Measurements from ENCODE around the gene IHH. TPM values are rescaled to one million over a fixed set of nuclear protein-coding genes. Genes with fewer than 3 reads are reported as not detected.
A peak's percentile ranks its signal among the peaks of the same experiment; 100 is the strongest.

IHH gene
- total RNA-seq = 1 to 10 TPM in 3 of 6 experiments, under 1 TPM in 3; 0.42 to 3.9 (median 1.1) TPM
- long read RNA-seq = 0 reads

DNA sequence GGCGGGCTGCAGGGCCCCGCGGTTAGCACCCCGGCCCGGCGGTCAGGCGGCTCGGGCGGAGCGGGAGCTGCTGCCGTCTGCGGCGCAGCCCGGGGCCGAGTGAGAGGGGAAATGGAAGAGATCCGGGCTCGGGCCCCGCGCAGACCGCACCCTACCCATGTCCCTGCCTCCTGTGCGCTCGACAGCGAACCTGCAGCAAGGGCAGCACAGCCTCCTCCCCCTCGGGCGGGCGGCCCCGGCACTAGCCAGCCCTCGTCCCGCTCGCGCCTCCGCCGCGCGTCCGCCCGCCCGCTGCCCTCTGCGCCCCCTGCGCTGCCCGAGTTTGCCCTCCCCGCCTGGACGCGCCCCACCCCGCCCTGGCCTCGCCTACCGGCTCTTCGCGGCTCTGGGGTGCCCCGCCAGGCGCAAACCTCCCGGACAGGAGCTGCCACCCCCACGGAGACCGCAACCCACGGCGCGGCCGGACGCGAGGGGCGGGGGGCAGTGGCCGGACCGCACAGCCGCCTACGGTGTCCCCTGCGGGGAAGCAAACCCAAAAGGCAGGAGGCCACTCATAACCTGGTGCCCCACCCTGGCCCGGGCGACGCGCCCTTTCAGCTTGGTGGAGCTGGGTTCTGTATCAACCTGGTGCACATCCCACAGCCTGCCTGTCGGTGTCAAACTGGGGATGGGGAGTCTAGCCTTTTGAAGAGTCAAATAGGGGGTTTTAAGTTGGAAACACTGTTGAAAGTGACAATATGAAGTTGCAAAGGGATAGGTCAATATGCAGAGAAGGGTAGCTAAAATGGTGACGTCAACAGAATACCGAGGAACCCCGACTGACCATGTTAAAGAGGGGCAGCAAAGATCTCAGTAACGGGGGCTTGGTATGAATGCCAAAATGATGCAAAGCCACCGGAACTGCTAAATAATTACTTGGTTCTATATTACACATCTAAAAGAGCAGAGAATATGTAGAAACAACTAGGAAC lies at the start of gene IHH:
Gene IHH (minus strand): TSS at position 101 of the 971 bp plus-strand sequence. CDS start 454 bp downstream, outside the sequence.
- 4% methylated on average over 28 of the region's 76 CpGs for WGBS (ENCODE audit: insufficient coverage, low coverage, low lambda C conversion rate, missing lambda C conversion rate)
- TF ChIP-seq, protein P1, sequence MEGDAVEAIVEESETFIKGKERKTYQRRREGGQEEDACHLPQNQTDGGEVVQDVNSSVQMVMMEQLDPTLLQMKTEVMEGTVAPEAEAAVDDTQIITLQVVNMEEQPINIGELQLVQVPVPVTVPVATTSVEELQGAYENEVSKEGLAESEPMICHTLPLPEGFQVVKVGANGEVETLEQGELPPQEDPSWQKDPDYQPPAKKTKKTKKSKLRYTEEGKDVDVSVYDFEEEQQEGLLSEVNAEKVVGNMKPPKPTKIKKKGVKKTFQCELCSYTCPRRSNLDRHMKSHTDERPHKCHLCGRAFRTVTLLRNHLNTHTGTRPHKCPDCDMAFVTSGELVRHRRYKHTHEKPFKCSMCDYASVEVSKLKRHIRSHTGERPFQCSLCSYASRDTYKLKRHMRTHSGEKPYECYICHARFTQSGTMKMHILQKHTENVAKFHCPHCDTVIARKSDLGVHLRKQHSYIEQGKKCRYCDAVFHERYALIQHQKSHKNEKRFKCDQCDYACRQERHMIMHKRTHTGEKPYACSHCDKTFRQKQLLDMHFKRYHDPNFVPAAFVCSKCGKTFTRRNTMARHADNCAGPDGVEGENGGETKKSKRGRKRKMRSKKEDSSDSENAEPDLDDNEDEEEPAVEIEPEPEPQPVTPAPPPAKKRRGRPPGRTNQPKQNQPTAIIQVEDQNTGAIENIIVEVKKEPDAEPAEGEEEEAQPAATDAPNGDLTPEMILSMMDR (IDR thresholded peaks at IDR 0.05) = no peak
- TF ChIP-seq POLR2A (IDR thresholded peaks at IDR 0.05) = peak; percentile 20
- Histone ChIP-seq H3K4me1 (peaks cover 0 to 31% (median 9%) of the 10 kb centered on the region in 4 donors), H3K27me3 (no peaks in the 10 kb centered on the region), H3K27ac (peak within 1 kb of the TSS in 1 of 3 donors; percentile 44), H3K4me3 (peak within 1 kb of the TSS; percentile 37 to 46 (median 43)), H3K9me3 (no peaks in the 10 kb centered on the region), H3K36me3 (no peaks in the 10 kb centered on the region)
- DNase-seq = peak; percentile 74 to 88 (median 74)
- intact Hi-C loops (cut with DNase I) = no loop called here
- peak; percentile 23 to 66 (median 44) for ATAC-seq

DNA sequence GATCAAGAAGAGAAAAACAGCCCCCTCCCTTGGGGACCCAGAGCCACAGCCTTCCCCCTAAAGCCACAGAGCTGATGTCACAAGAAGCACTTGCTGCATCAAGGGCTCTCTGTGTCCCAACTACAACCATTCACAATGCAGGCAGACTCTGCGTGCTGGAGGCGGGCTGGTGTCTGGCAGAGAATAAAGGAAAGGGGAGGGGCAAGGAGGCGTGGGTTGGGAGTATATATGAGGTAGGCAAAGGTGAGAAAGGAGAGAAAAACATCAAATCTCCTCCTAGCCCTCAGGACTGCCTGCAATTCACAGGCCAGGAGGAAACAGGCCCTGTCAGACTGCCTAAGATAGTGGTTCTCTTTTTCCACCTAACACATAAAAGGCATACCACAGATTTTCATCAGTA lies 48.8 kb upstream of the IHH start:
- WGBS (ENCODE audit: insufficient coverage, low coverage, low lambda C conversion rate, missing lambda C conversion rate) = 71% methylated on average over 3 of the region's 3 CpGs
- Histone ChIP-seq H3K27me3 (no peaks in the 10 kb centered on the region), H3K9me3 (no peaks in the 10 kb centered on the region), H3K4me3 (no peak overlapping the region), H3K4me1 (peaks cover 0 to 20% (median 8%) of the 10 kb centered on the region in 4 donors), H3K36me3 (no peaks in the 10 kb centered on the region), H3K27ac (no peak overlapping the region)
- TF ChIP-seq, protein P1 (IDR thresholded peaks at IDR 0.05) = no peak
- no peak for TF ChIP-seq POLR2A (IDR thresholded peaks at IDR 0.05)
- DNase-seq (no peak), ATAC-seq (no peak)
- intact Hi-C loops (cut with DNase I) = no loop called here

DNA sequence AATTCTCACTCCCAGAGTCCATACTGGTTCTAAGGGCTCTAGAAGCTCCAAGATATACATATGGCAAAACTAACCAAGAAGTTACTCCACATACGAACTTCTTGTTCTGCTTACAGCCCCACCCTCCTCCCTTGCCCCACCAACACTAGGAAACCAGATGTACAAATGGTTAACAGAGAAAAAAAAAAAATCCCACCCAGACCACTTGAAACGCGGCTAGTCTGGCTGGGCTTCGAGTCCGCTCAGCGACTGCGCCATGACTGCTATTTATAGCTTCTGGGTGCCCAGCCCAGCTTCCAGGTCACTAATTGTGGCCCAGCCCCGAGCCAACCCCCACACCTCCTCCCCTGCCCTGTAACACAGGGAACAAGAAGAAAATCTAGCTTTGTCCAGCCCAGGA lies 47.0 kb upstream of the IHH start:
- Histone ChIP-seq H3K36me3 (no peaks in the 10 kb centered on the region), H3K4me3 (no peak overlapping the region), H3K4me1 (peaks cover 0 to 20% (median 8%) of the 10 kb centered on the region in 4 donors), H3K27me3 (no peaks in the 10 kb centered on the region), H3K9me3 (no peaks in the 10 kb centered on the region), H3K27ac (no peak overlapping the region)
- DNase-seq = no peak
- no peak for ATAC-seq
- WGBS (ENCODE audit: insufficient coverage, low coverage, low lambda C conversion rate, missing lambda C conversion rate) = 46% methylated on average over 6 of the region's 8 CpGs
- no peak for TF ChIP-seq POLR2A (IDR thresholded peaks at IDR 0.05)
- TF ChIP-seq, protein P1 (IDR thresholded peaks at IDR 0.05) = no peak
- intact Hi-C loops (cut with DNase I) = no loop called here

DNA sequence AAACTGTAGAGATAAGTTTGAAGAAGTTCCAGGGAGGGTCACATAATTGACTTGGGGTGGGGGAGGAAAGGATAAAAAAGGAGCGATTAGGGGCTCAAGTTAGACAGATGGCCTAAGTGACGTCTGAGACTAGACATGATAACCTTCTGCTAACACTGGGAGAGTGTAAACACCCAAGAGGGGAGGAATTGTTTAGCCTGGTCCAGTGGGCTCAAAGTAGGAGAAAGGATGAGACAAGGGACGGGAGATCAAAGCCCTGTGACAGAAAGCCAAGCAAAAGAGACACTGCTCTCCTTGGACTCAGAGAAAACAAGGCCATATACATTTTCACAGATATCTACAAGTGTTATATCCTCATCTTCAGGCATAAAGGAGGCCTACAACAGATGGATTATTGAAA lies 45.5 kb upstream of the IHH start:
- ATAC-seq = no peak
- WGBS (ENCODE audit: insufficient coverage, low coverage, low lambda C conversion rate, missing lambda C conversion rate) = 86% methylated on average over 1 of the region's 3 CpGs
- TF ChIP-seq, protein P1 (IDR thresholded peaks at IDR 0.05) = no peak
- no peak for TF ChIP-seq POLR2A (IDR thresholded peaks at IDR 0.05)

More for the DNA sequence above, 45.5 kb upstream of the IHH start:
- Histone ChIP-seq H3K9me3 (no peaks in the 10 kb centered on the region), H3K27ac (no peak overlapping the region), H3K4me3 (no peak overlapping the region), H3K27me3 (no peaks in the 10 kb centered on the region), H3K4me1 (peaks cover 0 to 7% (median 3%) of the 10 kb centered on the region in 4 donors), H3K36me3 (no peaks in the 10 kb centered on the region)
- intact Hi-C loops (cut with DNase I) = no loop called here
- DNase-seq = no peak

All from right lobe of liver (tissue), 6 donors.